ENCODE results near the gene METTL25B.

The METTL25B gene

DNA sequence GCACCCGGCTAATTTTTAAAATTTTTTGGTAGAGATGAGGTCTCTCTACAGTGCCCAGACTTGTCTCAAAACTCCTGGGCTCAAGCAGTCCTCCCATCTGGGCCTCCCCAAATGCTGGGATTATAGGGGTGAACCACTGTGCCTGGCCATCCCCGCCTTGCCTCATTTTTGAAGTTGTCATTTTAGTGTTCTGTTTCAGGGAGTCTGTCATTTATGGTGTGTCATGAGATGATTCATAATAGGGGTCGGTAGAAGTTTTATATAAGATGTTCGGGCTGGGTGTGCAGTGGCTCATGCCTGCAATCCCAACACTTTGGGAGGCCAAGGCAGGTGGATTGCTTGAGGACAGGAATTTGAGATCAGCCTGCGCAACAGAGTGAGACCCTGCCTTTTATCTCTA lies 47.5 kb downstream of the METTL25B start:
- no peak for DNase-seq (ENCODE audit: low read depth)
- TF ChIP-seq CTCF (conservative IDR thresholded peaks at IDR 0.05; ENCODE audit: low read depth, low read length) = no peak
- H3K4me3 ChIP-seq (ENCODE audit: low read length) = no peak overlapping the region

DNA sequence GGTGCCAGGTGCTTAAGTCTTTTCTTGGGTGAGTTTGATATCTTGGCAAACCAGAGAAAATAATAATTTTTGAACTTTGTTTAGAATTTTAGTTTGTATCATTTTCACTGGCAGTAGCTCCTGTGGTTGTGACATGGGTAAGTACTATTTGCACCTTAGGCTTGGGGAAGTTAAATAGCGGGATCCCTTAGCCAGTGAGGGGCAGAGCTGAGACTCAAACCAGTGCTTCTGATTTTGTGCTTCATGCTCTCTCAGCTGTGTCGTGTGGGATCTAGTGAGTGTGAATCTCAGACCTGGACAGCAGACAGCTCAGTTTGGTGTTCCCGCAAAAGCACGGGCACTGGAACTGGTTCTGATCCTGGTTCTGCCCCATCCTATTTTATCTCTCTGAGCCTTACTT lies 48.7 kb downstream of the METTL25B start:
- no peak for TF ChIP-seq CTCF (conservative IDR thresholded peaks at IDR 0.05; ENCODE audit: low read depth, low read length)
- DNase-seq (ENCODE audit: low read depth) = no peak
- H3K4me3 ChIP-seq (ENCODE audit: low read length) = no peak overlapping the region

DNA sequence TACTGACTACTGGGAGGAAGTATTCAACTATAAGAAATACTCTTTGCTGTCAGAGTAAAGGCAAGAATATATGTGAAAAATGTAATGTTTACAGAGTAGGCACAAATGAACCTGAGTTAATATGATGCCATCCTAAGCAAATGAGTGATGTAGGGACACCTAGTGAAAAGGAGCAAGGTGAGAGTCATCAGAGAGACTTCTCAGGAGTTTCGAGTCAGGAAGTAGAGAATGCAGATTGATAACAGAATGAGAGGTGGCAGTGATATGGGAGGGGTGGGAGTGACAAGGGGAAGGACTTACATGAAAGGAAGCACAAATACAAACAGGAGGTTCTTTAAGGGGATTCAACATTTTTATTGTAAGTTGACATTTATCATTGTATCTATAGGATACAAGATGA lies 49.3 kb downstream of the METTL25B start:
- TF ChIP-seq CTCF (conservative IDR thresholded peaks at IDR 0.05; ENCODE audit: low read depth, low read length) = no peak
- no peak overlapping the region for H3K4me3 ChIP-seq (ENCODE audit: low read length)
- DNase-seq (ENCODE audit: low read depth) = no peak

- no peak for TF ChIP-seq CTCF (conservative IDR thresholded peaks at IDR 0.05; ENCODE audit: low read depth, low read length)
- no peak for DNase-seq (ENCODE audit: low read depth)
- no peak overlapping the region for H3K4me3 ChIP-seq (ENCODE audit: low read length)
Observed at GRCh38 chr1:156781585-156782186, 53.4 kb downstream of the METTL25B start.

DNA sequence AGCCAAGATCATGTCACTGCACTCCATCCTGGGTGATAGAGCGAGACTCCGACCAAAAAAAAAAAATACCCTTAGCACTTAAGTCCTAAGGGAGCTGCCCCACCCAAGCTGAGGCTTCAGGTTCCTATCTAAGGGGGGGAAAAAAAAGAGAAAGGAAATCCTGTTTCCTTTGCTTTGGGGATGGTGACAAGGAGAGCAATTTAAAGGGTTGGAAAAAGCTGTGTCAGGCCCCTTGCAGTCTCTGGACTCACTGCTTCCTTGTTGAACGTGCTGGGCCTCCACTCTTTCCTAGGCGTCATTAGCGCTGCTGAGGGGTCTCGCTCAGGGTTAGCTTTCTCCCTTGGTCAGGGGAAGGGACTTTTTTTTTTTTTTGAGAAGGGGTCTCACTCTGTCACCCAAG lies 57.2 kb downstream of the METTL25B start:
- TF ChIP-seq CTCF (conservative IDR thresholded peaks at IDR 0.05; ENCODE audit: low read depth, low read length) = no peak

More for the DNA sequence above, 57.2 kb downstream of the METTL25B start:
- H3K4me3 ChIP-seq (ENCODE audit: low read length) = no peak overlapping the region
- no peak for DNase-seq (ENCODE audit: low read depth)
